KOPT-K1 (cell line): ENCODE results near the gene PEX1.
"Not testable (repeated sequence)": the region's sequence is repeated elsewhere in the genome, so short reads cannot be mapped to it uniquely, and the experiment has no call there.

ENCODE experiments used
- H3K27ac ChIP-seq: fragments of 200-600 bp; sonication (generic); 2 replicates; pipeline ENCODE4 v1.5.1; 2016; ENCODE audit warnings: antibody characterized with exemption, mild to moderate bottlenecking, low read depth, low read length; ENCODE audit not compliant: poor library complexity, severe bottlenecking
- H3K36me3 ChIP-seq: fragments of 200-600 bp; sonication (generic); 2 replicates; pipeline ENCODE4 v1.5.1; 2017; ENCODE audit warnings: antibody characterized with exemption, mild to moderate bottlenecking, low read length, moderate library complexity; ENCODE audit not compliant: insufficient read depth
- H3K9me3 ChIP-seq: fragments of 200-600 bp; sonication (generic); 2 replicates; pipeline ENCODE4 v1.5.1; 2017; ENCODE audit warnings: antibody characterized with exemption, low read length, mild to moderate bottlenecking; ENCODE audit not compliant: insufficient read depth, poor library complexity, severe bottlenecking

Gene PEX1

DNA sequence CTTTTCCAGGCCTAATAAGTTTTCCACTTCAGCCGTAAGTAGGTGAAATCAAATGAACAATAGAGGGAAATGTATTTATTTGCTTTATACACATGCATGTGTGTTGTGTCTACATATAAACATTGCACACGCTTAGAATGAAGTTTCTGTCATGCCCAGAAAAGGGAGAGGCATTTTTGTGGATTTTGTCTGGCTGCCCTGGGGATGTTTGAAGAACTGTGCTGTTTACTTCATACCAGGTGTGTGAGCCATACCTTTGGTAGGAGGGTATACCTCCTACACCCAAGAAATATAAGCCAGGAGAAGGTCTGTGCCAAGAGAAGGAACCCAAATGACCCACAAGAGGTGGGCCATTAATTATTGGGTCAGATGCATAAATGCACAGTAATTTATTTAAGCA lies 68.2 kb downstream of the PEX1 start:
- peaks cover 18% of the 10 kb centered on the region for H3K36me3 ChIP-seq

GRCh38 chr7:92456236-92456635 lies 72.1 kb downstream of the PEX1 start:
- Histone ChIP-seq H3K36me3 (peaks cover 43% of the 10 kb centered on the region), H3K27ac (no peak overlapping the region), H3K9me3 (no peaks in the 10 kb centered on the region)

More for the DNA sequence above, 68.2 kb downstream of the PEX1 start:
- no peak overlapping the region for H3K27ac ChIP-seq
- no peaks in the 10 kb centered on the region for H3K9me3 ChIP-seq

DNA sequence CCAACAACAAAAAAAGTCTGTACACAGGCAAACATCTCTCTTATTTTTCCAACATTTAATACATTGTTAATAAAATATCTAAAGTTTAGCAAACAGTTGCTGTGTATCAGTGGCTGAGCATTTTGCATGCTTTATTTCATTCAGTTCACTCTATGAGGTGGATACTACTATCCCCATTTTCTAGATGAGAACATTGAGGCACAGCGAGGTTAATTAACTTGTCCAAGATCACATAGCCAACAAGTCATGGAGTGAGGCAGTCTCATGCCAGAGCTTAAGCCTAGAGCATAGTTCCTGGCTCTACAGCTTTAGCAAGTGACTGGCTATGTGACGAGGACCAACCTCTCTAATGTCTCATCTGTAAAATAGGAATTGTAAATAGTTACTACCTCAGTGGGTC lies 76.7 kb downstream of the PEX1 start:
- peaks cover 56% of the 10 kb centered on the region for H3K36me3 ChIP-seq
- no peak overlapping the region for H3K27ac ChIP-seq
- no peaks in the 10 kb centered on the region for H3K9me3 ChIP-seq

DNA sequence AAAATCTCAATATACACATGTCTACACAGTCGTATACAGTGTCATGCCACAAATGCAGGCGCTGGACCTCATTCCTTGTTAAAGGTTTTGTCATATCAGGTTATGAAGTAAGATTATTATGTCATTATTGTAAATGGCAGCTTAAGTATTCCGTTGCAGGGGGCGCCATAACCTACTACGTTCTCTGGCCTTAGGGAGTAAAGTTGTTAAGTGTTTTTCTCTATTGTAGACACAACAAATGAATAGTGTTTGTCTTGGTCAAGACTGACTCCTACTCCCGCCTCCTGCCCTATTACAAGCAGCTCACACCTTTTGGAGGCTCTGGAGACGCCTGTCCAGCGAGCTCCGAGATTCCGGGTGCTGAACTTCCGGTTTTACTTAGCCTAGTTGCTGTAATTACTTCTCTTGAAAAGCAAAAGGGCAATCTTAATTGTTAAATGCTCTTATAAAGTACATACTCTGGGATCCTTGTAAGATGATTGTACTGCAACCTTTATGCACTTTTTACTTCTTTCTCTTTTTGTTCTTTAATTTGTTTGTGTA lies 80.0 kb downstream of the PEX1 start:
- Histone ChIP-seq H3K27ac (peak overlapping the region; percentile 93), H3K9me3 (no peaks in the 10 kb centered on the region)

GRCh38 chr7:92447345-92448204 lies 80.7 kb downstream of the PEX1 start, which contains the start of gene GATAD1:
TSS of gene GATAD1 (plus strand) at chr7:92447482. CDS start at chr7:92447730, 248 bp downstream.
- H3K9me3 ChIP-seq: no peaks in the 10 kb centered on the region

More for the DNA sequence above, 80.0 kb downstream of the PEX1 start:
- peaks cover 30% of the 10 kb centered on the region; the same call in 1 of the 2 replicates for H3K36me3 ChIP-seq

DNA sequence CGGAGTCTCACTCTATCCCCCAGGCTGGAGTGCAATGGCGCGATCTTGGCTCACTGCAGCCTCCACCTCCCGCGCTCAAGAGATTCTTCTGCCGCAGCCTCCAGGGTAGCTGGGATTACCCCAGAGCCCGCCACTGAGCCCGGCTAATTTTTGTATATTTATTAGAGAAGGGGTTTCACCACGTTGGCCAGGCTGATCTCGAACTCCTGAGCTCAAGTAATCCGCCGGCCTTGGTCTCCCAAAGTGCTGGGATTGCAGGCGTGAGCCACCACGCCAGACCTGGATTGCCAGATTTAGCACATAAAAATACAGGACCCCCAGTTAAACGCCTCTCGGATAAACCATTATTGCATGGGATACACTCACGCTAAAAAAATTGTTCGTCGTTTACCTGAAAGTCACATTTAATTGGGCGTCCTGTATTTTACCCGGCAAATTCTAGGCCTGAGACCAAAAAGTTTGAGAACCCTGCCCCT lies 81.4 kb downstream of the PEX1 start:
- Histone ChIP-seq H3K27ac (peak overlapping the region; percentile 93), H3K36me3 (peaks cover 17% of the 10 kb centered on the region; the same call in 1 of the 2 replicates), H3K9me3 (no peaks in the 10 kb centered on the region)

More at GRCh38 chr7:92447345-92448204, 80.7 kb downstream of the PEX1 start, which contains the start of gene GATAD1:
- peak within 1 kb of the TSS; percentile 93 for H3K27ac ChIP-seq
- peaks cover 23% of the 10 kb centered on the region; the same call in 1 of the 2 replicates for H3K36me3 ChIP-seq

GRCh38 chr7:92442720-92443119 lies 85.6 kb downstream of the PEX1 start:
- H3K9me3 ChIP-seq, H3K36me3 ChIP-seq, H3K27ac ChIP-seq: not testable (repeated sequence)

GRCh38 chr7:92437956-92438491 lies 90.3 kb downstream of the PEX1 start:
- Histone ChIP-seq H3K9me3 (no peaks in the 10 kb centered on the region), H3K36me3 (no peaks in the 10 kb centered on the region), H3K27ac (no peak overlapping the region)
